ENCODE results near the gene ARHGEF7.
"Not testable (repeated sequence)": the region's sequence is repeated elsewhere in the genome, so short reads cannot be mapped to it uniquely, and the experiment has no call there.

ARHGEF7 gene

GRCh38 chr13:111256946-111257345 lies 141.8 kb downstream of the ARHGEF7 start:
- DNase-seq = no peak

- DNase-seq = not testable (repeated sequence)
Observed at GRCh38 chr13:111257899-111258298, 142.8 kb downstream of the ARHGEF7 start.

GRCh38 chr13:111258637-111259036 lies 143.5 kb downstream of the ARHGEF7 start:
- no peak for DNase-seq

- DNase-seq = no peak
Observed at GRCh38 chr13:111259058-111259457, 143.9 kb downstream of the ARHGEF7 start.

- no peak for DNase-seq
Observed at GRCh38 chr13:111261326-111261725, 146.2 kb downstream of the ARHGEF7 start.

- DNase-seq = no peak
Observed at GRCh38 chr13:111262281-111262680, 147.2 kb downstream of the ARHGEF7 start.

GRCh38 chr13:111262715-111263114 lies 147.6 kb downstream of the ARHGEF7 start:
- DNase-seq = no peak

- DNase-seq = no peak
Observed at GRCh38 chr13:111263566-111263965, 148.5 kb downstream of the ARHGEF7 start.

- no peak for DNase-seq
Observed at GRCh38 chr13:111265006-111265700, 150.0 kb downstream of the ARHGEF7 start.

- no peak for DNase-seq
Observed at GRCh38 chr13:111265701-111266035, 150.6 kb downstream of the ARHGEF7 start.

GRCh38 chr13:111267205-111267604 lies 152.1 kb downstream of the ARHGEF7 start:
- DNase-seq = no peak

- no peak for DNase-seq
Observed at GRCh38 chr13:111267784-111268183, 152.7 kb downstream of the ARHGEF7 start.

GRCh38 chr13:111269508-111269907 lies 154.4 kb downstream of the ARHGEF7 start:
- no peak for DNase-seq

GRCh38 chr13:111270126-111270525 lies 155.0 kb downstream of the ARHGEF7 start:
- no peak for DNase-seq

- DNase-seq = no peak
Observed at GRCh38 chr13:111270765-111271698, 155.9 kb downstream of the ARHGEF7 start.

- DNase-seq = no peak
Observed at GRCh38 chr13:111272117-111272516, 157.0 kb downstream of the ARHGEF7 start.

- no peak for DNase-seq
Observed at GRCh38 chr13:111275382-111275781, 160.3 kb downstream of the ARHGEF7 start.

GRCh38 chr13:111275995-111276618 lies 161.0 kb downstream of the ARHGEF7 start:
- no peak for DNase-seq

GRCh38 chr13:111278258-111278657 lies 163.1 kb downstream of the ARHGEF7 start:
- DNase-seq = no peak

GRCh38 chr13:111278743-111279652 lies 163.9 kb downstream of the ARHGEF7 start:
- DNase-seq = no peak

- DNase-seq = no peak
Observed at GRCh38 chr13:111280226-111280625, 165.1 kb downstream of the ARHGEF7 start.
